ENCODE measurements around the gene LAMA2.

DNA sequence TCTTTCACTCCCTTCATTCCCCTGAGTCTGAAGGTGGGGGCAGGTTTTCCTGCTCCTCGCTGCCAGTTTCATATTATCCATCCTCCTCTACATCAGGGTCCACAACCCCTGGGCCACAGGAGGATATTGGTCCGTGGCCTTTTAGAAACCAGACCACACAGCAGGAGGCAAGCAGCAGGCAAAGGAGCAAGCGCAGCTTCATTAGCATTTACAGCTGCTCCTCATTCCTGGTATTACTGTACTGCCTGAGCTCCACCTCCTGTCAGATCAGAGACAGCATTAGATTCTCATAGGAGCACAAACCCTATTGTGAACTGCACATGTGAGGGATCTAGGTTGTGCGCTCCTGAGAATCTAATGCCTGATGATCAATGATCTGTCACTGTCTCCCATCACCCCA lies 446.7 kb downstream of the LAMA2 start:
- no peak for TF ChIP-seq EZH2 (IDR thresholded peaks at IDR 0.05; ENCODE audit: borderline replicate concordance, low read length)
- TF ChIP-seq, protein P1, sequence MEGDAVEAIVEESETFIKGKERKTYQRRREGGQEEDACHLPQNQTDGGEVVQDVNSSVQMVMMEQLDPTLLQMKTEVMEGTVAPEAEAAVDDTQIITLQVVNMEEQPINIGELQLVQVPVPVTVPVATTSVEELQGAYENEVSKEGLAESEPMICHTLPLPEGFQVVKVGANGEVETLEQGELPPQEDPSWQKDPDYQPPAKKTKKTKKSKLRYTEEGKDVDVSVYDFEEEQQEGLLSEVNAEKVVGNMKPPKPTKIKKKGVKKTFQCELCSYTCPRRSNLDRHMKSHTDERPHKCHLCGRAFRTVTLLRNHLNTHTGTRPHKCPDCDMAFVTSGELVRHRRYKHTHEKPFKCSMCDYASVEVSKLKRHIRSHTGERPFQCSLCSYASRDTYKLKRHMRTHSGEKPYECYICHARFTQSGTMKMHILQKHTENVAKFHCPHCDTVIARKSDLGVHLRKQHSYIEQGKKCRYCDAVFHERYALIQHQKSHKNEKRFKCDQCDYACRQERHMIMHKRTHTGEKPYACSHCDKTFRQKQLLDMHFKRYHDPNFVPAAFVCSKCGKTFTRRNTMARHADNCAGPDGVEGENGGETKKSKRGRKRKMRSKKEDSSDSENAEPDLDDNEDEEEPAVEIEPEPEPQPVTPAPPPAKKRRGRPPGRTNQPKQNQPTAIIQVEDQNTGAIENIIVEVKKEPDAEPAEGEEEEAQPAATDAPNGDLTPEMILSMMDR (IDR thresholded peaks at IDR 0.05; ENCODE audit: low read length): no peak
